ENCODE measurements around the gene LLPH. TPM values are rescaled to one million over a fixed set of nuclear protein-coding genes. Genes with fewer than 3 reads are reported as not detected.

LLPH gene
- polyA plus RNA-seq, 1 donor (not counting 4 experiments of a cell fraction or from before 2014, with no cell fraction given), result 36.6 TPM

- no peak for FAIRE-seq
- Histone ChIP-seq H3K4me2 (ENCODE audit: control insufficient read depth, extremely low read depth, insufficient read depth, low read depth, low read length) (no peak overlapping the region), H3K9me3 (ENCODE audit: control insufficient read depth, low read depth, low read length) (no peaks in the 10 kb centered on the region), H2AFZ (ENCODE audit: control insufficient read depth, low read length) (no peak overlapping the region), H4K20me1 (ENCODE audit: control insufficient read depth, extremely low read depth, insufficient read depth, low read length) (no peaks in the 10 kb centered on the region), H3K4me1 (ENCODE audit: control insufficient read depth, extremely low read depth, insufficient read depth, low read length) (no peaks in the 10 kb centered on the region), H3K36me3 (ENCODE audit: control insufficient read depth in 2 of 2, extremely low read depth in 1 of 2, insufficient read depth in 2 of 2, low read length in 2 of 2) (peaks cover 0 to 2% of the 10 kb centered on the region in 2 experiments), H3K9ac (ENCODE audit: control insufficient read depth, extremely low read depth, insufficient read depth, low read length) (no peak overlapping the region), H3K79me2 (ENCODE audit: control insufficient read depth, insufficient read depth, low read length) (peaks cover 46% of the 10 kb centered on the region), H3K4me3 (ENCODE audit: control insufficient read depth in 2 of 3, extremely low read depth in 1 of 3, insufficient read depth in 2 of 3, low read depth in 1 of 3, low read length in 3 of 3) (no peak overlapping the region), H3K27ac (ENCODE audit: control insufficient read depth, insufficient read depth, low read length) (no peak overlapping the region), H3K27me3 (ENCODE audit: control insufficient read depth, extremely low read depth, insufficient read depth, low read length) (no peaks in the 10 kb centered on the region), H3K9me1 (ENCODE audit: control insufficient read depth, extremely low read depth, insufficient read depth, low read length) (no peaks in the 10 kb centered on the region)
- DNase-seq (ENCODE audit: low read depth, low spot score), result no peak
- dilution Hi-C loops (cut with MboI; ENCODE audit: extremely low pct_ligation_motif_present, low sequenced_read_pairs), result no loop called here
- TF ChIP-seq CTCF (optimal IDR thresholded peaks at IDR 0.05 in 1 of 3, IDR thresholded peaks at IDR 0.05 in 1 of 3, conservative IDR thresholded peaks at IDR 0.05 in 1 of 3; ENCODE audit: extremely low read depth in 1 of 3, insufficient read depth in 2 of 3, low read length in 3 of 3) (no peak), EZH2 (IDR thresholded peaks at IDR 0.05; ENCODE audit: low read length) (no peak)
These were observed 30.2 kb upstream of the LLPH start for GRCh38 chr12:66160704-66161103.

GRCh38 chr12:66159123-66159522 lies 28.6 kb upstream of the LLPH start:
- no peak for DNase-seq (ENCODE audit: low read depth, low spot score)
- TF ChIP-seq EZH2 (IDR thresholded peaks at IDR 0.05; ENCODE audit: low read length) (no peak), CTCF (optimal IDR thresholded peaks at IDR 0.05 in 1 of 3, IDR thresholded peaks at IDR 0.05 in 1 of 3, conservative IDR thresholded peaks at IDR 0.05 in 1 of 3; ENCODE audit: extremely low read depth in 1 of 3, insufficient read depth in 2 of 3, low read length in 3 of 3) (no peak)
- H4K20me1 ChIP-seq (ENCODE audit: control insufficient read depth, extremely low read depth, insufficient read depth, low read length), result no peaks in the 10 kb centered on the region
- no peak overlapping the region for H3K9ac ChIP-seq (ENCODE audit: control insufficient read depth, extremely low read depth, insufficient read depth, low read length)
- dilution Hi-C loops (cut with MboI; ENCODE audit: extremely low pct_ligation_motif_present, low sequenced_read_pairs), result no loop called here
- H2AFZ ChIP-seq (ENCODE audit: control insufficient read depth, low read length), result no peak overlapping the region
- H3K36me3 ChIP-seq (ENCODE audit: control insufficient read depth in 2 of 2, extremely low read depth in 1 of 2, insufficient read depth in 2 of 2, low read length in 2 of 2), result peaks cover 0 to 2% of the 10 kb centered on the region in 2 experiments
- H3K4me1 ChIP-seq (ENCODE audit: control insufficient read depth, extremely low read depth, insufficient read depth, low read length), result no peaks in the 10 kb centered on the region
- no peaks in the 10 kb centered on the region for H3K27me3 ChIP-seq (ENCODE audit: control insufficient read depth, extremely low read depth, insufficient read depth, low read length)
- H3K79me2 ChIP-seq (ENCODE audit: control insufficient read depth, insufficient read depth, low read length), result peaks cover 33% of the 10 kb centered on the region
- no peaks in the 10 kb centered on the region for H3K9me1 ChIP-seq (ENCODE audit: control insufficient read depth, extremely low read depth, insufficient read depth, low read length)
- H3K4me3 ChIP-seq (ENCODE audit: control insufficient read depth in 2 of 3, extremely low read depth in 1 of 3, insufficient read depth in 2 of 3, low read depth in 1 of 3, low read length in 3 of 3), result no peak overlapping the region
- no peak overlapping the region for H3K27ac ChIP-seq (ENCODE audit: control insufficient read depth, insufficient read depth, low read length)
- FAIRE-seq, result peak; percentile 17
- no peak overlapping the region for H3K4me2 ChIP-seq (ENCODE audit: control insufficient read depth, extremely low read depth, insufficient read depth, low read depth, low read length)
- H3K9me3 ChIP-seq (ENCODE audit: control insufficient read depth, low read depth, low read length), result no peaks in the 10 kb centered on the region
